Left renal cortex interstitium (tissue), 4 donors: ENCODE data around the gene RASSF3. TPM values are rescaled to one million over a fixed set of nuclear protein-coding genes. Genes with fewer than 3 reads are reported as not detected.
A peak's percentile ranks its signal among the peaks of the same experiment; 100 is the strongest.

ENCODE experiments used
- DNase-seq, 4 donors: peaks; one replicate each; pipeline ENCODE4 v3.0.0-alpha.2; 2013; ENCODE audit warnings: low read depth in 4 of 4, low spot score in 2 of 4, missing footprints in 1 of 4
- polyA plus RNA-seq, 4 donors: library from polyadenylated mRNA; unstranded; fragments of 120-200 nt; gene quantifications; one replicate each; pipeline ENCODE4 v1.2.1, GENCODE V29; 2013; ENCODE audit not compliant: insufficient read length in 4 of 4

The RASSF3 gene
- polyA plus RNA-seq, 4 donors, result 17.4 to 20.5 (median 18.8) TPM

- DNase-seq, result no peak
Measured at GRCh38 chr12:64667793-64668192, 57.5 kb downstream of the RASSF3 start.

DNA sequence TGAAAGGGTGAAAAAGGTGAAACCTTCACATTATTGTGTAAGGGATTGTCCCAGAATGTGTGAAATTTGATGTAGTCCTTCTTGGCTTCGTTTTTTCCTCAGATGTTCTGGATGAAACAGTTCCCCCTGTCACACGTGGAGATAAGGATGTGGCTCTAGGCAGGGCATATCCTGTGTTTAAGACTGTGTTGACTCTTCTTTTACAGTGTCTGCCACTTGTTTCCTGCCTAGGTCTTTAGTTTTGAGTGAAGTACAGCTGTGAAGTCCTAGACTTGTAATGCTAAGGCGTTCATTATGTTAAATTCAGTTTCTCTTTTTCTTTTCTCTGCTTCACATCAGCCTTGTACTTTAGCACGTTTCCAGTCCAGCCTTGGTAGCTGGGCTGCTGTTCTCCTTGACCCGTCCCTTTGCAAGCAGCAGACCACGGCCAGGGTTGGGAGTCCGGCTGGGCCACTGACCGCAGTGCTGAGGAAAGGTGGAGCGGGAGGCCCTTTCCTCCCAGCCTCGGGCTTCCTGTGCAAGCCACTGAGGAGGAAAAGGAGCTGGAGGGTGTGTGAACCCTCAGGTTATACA is 59.1 kb downstream of the RASSF3 start:
- DNase-seq, result no peak

- DNase-seq, result no peak
Measured at GRCh38 chr12:64670019-64670418, 59.7 kb downstream of the RASSF3 start.

DNA sequence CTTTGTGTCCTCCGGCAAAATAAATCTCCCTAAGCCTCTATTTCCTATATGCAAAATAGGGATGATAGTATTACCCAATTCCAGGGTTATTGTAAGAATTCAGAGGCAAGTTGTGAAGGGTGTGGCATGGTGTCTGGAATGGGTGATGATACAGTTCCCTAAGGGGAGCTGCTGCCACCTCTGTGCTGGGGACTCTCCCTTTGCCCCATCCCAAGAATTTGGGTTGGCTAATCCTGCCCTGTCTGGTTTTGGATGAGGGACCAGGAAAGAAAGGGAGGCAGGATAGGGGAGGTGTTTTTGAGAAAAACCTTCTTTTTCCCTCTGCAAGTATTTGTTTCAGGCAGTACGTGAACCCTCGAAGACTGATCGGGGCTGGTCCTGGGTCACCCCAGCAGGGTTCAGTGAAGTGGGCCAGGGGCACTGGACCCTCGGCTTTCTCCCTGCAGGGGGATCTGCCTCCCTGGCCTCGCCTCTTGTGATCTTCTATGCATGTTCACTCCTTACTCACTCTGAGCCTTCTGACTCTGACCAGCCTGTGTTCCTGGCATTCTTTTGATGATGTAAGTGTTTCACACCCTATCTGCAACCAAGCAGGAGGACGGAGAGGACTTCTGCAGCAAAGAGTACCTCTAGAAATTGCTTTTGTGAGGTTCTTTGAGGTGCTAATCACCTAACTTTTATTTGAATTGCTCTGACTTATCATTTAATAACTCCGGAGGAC is 60.8 kb downstream of the RASSF3 start:
- DNase-seq, result no peak

DNA sequence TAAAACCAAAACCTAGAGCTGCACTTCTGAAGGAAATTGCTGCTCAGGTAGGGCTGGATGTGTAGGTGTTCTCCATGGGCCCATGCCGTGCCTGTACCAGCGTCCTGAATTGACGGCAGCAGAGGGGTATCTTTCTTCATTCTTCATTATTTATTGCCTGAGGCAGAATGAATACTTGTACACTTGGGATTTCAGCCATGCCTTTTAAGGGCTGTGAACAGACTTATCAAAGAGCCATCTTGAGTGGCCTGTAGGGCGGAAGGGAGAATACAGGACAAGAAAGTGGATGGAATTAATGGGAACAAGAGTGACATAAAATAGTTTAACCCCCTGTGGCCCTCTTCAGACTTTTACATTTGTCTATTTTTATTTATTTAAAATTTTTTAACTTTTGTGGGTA is 61.4 kb downstream of the RASSF3 start:
- DNase-seq, result no peak

GRCh38 chr12:64672925-64673409 is 62.7 kb downstream of the RASSF3 start:
- no peak for DNase-seq

- no peak for DNase-seq
Measured at GRCh38 chr12:64673490-64674169, 63.3 kb downstream of the RASSF3 start.

GRCh38 chr12:64674367-64674922 is 64.2 kb downstream of the RASSF3 start:
- no peak for DNase-seq

GRCh38 chr12:64675795-64676194 is 65.5 kb downstream of the RASSF3 start:
- no peak for DNase-seq

DNA sequence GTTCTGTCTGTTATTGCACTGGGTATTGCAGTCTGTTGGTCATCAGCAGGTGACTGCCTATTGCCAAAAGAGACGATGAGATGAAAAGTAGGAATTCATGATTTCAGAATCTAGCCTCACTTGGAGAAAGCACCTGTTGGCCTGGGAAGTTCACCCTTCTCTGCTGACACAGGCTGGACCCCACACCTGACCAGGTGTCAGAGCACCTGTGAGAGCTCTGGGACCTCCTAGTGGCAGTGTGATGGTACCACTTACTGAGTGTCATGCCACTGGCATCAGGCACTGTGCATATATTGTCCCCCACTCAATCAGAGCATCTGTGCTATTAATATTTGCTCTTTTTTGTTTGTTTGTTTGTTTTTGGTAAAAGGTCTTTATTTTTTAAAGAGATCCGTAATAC is 68.0 kb downstream of the RASSF3 start:
- DNase-seq, result no peak

DNA sequence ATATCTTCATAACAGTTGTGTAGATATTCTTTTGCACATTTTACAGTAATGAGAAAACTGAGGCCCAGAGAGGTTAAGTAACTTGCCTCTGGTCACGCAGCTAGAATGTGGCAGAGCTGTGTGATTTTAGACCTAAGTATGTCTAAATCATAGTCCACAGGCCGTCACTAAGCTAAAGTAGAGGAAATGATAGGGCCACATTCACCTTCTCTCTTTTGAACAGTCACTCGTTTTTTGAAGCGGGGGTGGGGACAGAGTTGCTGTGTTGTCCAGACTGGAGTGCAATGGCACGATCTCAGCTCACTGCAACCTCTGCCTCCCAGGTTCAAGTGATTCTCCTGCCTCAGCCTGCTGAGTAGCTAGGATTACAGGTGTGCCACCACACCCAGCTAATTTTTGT is 68.5 kb downstream of the RASSF3 start:
- no peak for DNase-seq

GRCh38 chr12:64679487-64680001 is 69.2 kb downstream of the RASSF3 start:
- no peak for DNase-seq

- no peak for DNase-seq
Measured at GRCh38 chr12:64680235-64680634, 69.9 kb downstream of the RASSF3 start.

DNA sequence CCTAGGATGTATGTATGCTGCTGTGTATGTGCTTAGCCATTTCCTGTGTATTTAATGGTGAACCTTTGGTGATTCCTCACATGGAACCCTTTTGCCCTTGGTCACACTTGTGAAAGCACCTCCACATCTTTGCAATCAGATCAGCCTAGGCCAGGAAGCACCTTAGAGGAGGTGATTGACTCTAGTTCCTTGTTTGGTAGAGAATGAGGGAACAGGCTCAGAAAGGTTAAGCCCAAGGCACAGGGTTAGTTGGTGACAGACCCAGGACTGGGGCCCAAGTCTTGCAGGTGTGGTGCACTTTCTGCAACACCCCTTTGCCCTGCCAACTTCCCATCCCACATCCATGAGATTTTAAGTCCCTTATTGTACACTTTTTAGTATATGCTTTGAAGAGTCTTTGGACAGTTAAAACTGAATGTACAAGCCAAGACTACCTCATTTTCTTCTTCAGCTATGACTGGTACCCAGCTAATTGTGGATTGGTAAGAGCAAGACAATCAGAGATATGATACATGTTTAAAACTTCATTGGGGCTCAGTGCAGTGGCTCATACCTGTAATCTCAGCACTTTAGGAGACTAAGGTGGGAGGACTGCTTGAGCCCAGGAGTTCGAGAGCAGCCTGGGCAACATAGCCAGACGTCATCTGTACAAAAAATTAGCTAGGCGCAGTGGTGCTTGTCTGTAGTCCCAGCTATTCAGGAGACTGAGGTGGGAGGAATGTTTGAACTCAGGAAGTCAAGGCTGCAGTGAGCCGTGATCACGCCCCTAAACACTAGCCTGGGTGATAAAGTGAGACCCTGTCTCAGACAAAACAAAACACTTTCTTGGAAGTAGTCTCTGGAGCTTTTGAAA is 71.1 kb downstream of the RASSF3 start:
- no peak for DNase-seq

GRCh38 chr12:64682572-64683277 is 72.4 kb downstream of the RASSF3 start:
- DNase-seq, result peak in 2 of 4 donors; percentile 65 to 69

- DNase-seq, result no peak
Measured at GRCh38 chr12:64683816-64684543, 73.7 kb downstream of the RASSF3 start.

DNA sequence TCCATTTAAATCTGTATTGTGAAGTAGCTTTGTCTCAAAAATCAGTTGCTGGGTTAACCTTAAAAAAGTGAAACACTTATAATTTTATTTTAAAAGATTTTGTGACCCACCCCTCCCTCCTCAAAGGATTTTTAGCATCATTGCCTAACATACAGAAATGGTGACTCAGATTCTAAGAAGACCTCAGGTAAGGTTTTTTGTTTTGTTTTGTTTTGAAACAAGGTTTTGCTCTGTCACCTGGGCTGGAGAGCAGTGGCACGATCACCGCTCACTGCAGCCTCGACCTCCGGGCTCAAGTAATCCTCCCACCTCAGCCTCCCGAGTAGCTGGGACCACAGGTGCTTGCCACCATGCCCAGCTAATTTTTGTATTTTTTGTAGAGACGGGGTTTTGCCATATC is 74.8 kb downstream of the RASSF3 start:
- DNase-seq, result no peak

- no peak for DNase-seq
Measured at GRCh38 chr12:64685605-64686004, 75.3 kb downstream of the RASSF3 start.

GRCh38 chr12:64687816-64688215 is 77.5 kb downstream of the RASSF3 start:
- no peak for DNase-seq
